SK-N-SH (cell line): ENCODE data around the gene NR2C2. TPM values are rescaled to one million over a fixed set of nuclear protein-coding genes. Genes with fewer than 3 reads are reported as not detected.

Source experiments
- CTCF ChIA-PET: fragments of 300-600, 350-600 bp; formaldehyde crosslinking; extraction: SDS; loops from one replicate; lab custom pipeline; 2021; lab: Yijun Ruan, JAX
- POLR2A ChIA-PET: fragments of 350-600 bp; sonication (Branson Sonifier 250); formaldehyde crosslinking; extraction: SDS; loops from one replicate; lab custom pipeline; 2020; ENCODE audit warnings: antibody characterized with exemption, inconsistent platforms; lab: Yijun Ruan, JAX
- DNase-seq: peaks from one replicate; pipeline ENCODE4 v3.0.0; 2012
- H2AFZ ChIP-seq: fragments of 200-600 bp; sonication (generic); 2 replicates; pipeline ENCODE4 v1.8.1; 2016; ENCODE audit warnings: antibody characterized with exemption, mild to moderate bottlenecking, low read depth
- H3F3A ChIP-seq: fragments of 200-600 bp; sonication (generic); replicated peaks from 2 replicates; pipeline ENCODE3; 2016; ENCODE audit warnings: antibody characterized with exemption, mild to moderate bottlenecking; ENCODE audit not compliant: insufficient read depth
- H3K27ac ChIP-seq, 2 experiments: fragments of 200-500 bp in 1 of 2; fragments of 200-600 bp in 1 of 2; sonication (Bioruptor generic) in 1 of 2; sonication (generic), shearing (Covaris generic) in 1 of 2; 2 replicates each; pipeline versions ENCODE4 v1.5.1 to v1.6.1; 2014 to 2016; ENCODE audit warnings: low read depth in 2 of 2, inconsistent platforms in 1 of 2, low read length in 1 of 2, mild to moderate bottlenecking in 1 of 2, mixed read lengths in 1 of 2
- H3K27me3 ChIP-seq: fragments of 200-600 bp; sonication (generic), shearing (Covaris generic); 2 replicates; pipeline ENCODE4 v1.6.1; 2016; ENCODE audit warnings: mixed run types; ENCODE audit not compliant: insufficient read depth
- H3K36me3 ChIP-seq, 2 experiments: fragments of 200-500 bp in 1 of 2; fragments of 200-600 bp in 1 of 2; sonication (Bioruptor generic) in 1 of 2; sonication (generic) in 1 of 2; replicated peaks in 1 of 2; 2 replicates each; pipeline versions ENCODE3 to v1.5.1; 2014 to 2016; ENCODE audit warnings: low read length in 1 of 2, mild to moderate bottlenecking in 1 of 2; ENCODE audit not compliant: insufficient read depth in 2 of 2, control insufficient read depth in 1 of 2
- H3K4me1 ChIP-seq, 2 experiments: fragments of 200-500 bp in 1 of 2; fragments of 200-600 bp in 1 of 2; sonication (Bioruptor generic) in 1 of 2; sonication (generic), shearing (Covaris generic) in 1 of 2; 2 replicates each; pipeline versions ENCODE4 v1.5.1 to v1.6.1; 2014 to 2016; ENCODE audit warnings: low read depth in 1 of 2, low read length in 1 of 2, mixed run types in 1 of 2; ENCODE audit not compliant: insufficient read depth in 2 of 2, control insufficient read depth in 1 of 2
- H3K4me2 ChIP-seq: fragments of 200-600 bp; sonication (generic), shearing (Covaris generic); 2 replicates; pipeline ENCODE4 v1.6.1; 2017; ENCODE audit warnings: mixed run types
- H3K4me3 ChIP-seq, 2 experiments: fragments of 200-500 bp in 1 of 2; fragments of 200-600 bp in 1 of 2; sonication (Bioruptor generic) in 1 of 2; sonication (generic), shearing (Covaris generic) in 1 of 2; 2 replicates each; pipeline versions ENCODE4 v1.5.1 to v1.8.1; 2014 to 2016; ENCODE audit warnings: low read depth in 2 of 2, inconsistent platforms in 1 of 2, low read length in 1 of 2, mild to moderate bottlenecking in 1 of 2, mixed read lengths in 1 of 2, moderate library complexity in 1 of 2
- H3K79me2 ChIP-seq: fragments of 200-600 bp; sonication (generic); 2 replicates; pipeline ENCODE4 v1.8.1; 2017; ENCODE audit warnings: mild to moderate bottlenecking; ENCODE audit not compliant: insufficient read depth
- H3K9ac ChIP-seq: fragments of 200-600 bp; sonication (generic); 2 replicates; pipeline ENCODE4 v1.6.1; 2017; ENCODE audit warnings: mixed run types
- H3K9me2 ChIP-seq: fragments of 200-600 bp; sonication (generic); 2 replicates; pipeline ENCODE4 v1.6.1; 2017; ENCODE audit warnings: mixed run types
- H3K9me3 ChIP-seq: fragments of 200-600 bp; sonication (generic); 2 replicates; pipeline ENCODE4 v1.6.1; 2017; ENCODE audit warnings: mixed run types, mild to moderate bottlenecking, moderate library complexity
- H4K20me1 ChIP-seq: fragments of 200-600 bp; sonication (generic); 2 replicates; pipeline ENCODE4 v1.6.1; 2017; ENCODE audit warnings: mild to moderate bottlenecking, mixed run types; ENCODE audit not compliant: insufficient read depth
- CHD2 ChIP-seq: fragments of 150-350 bp; IDR thresholded peaks from 2 replicates; pipeline ENCODE4 v1.6.1; 2018; ENCODE audit warnings: low read length; ENCODE audit not compliant: partially characterized antibody
- CTCF ChIP-seq: fragments of 200-600 bp; sonication (generic); IDR thresholded peaks from 2 replicates; pipeline ENCODE4 v1.6.1; 2017; ENCODE audit warnings: antibody characterized with exemption, mild to moderate bottlenecking, moderate library complexity
- FOSL2 ChIP-seq: IDR thresholded peaks from 2 replicates; pipeline ENCODE4 v1.4.0; 2012; ENCODE audit warnings: low read depth, mild to moderate bottlenecking, moderate library complexity, borderline replicate concordance
- FOXM1 ChIP-seq: IDR thresholded peaks from 2 replicates; pipeline ENCODE4 v1.4.0; 2012; ENCODE audit warnings: low read depth, mild to moderate bottlenecking
- GATA2 ChIP-seq: sonication (generic); formaldehyde crosslinking; IDR thresholded peaks from 2 replicates; pipeline ENCODE4 v1.5.0; 2020; ENCODE audit warnings: mild to moderate bottlenecking, missing genetic modification reagents
- JUND ChIP-seq: IDR thresholded peaks from 2 replicates; pipeline ENCODE4 v1.4.0; 2012
- MAX ChIP-seq: IDR thresholded peaks from 2 replicates; pipeline ENCODE4 v1.4.0; 2012; ENCODE audit warnings: low read depth
- NRF1 ChIP-seq: IDR thresholded peaks from 2 replicates; pipeline ENCODE4 v1.6.1; 2012; ENCODE audit warnings: low read depth, mild to moderate bottlenecking, low read length
- PBX3 ChIP-seq: IDR thresholded peaks from 2 replicates; pipeline ENCODE4; 2012
- RCOR1 ChIP-seq: fragments of 150-350 bp; IDR thresholded peaks from 2 replicates; pipeline ENCODE4 v1.6.1; 2017; ENCODE audit warnings: antibody characterized with exemption, low read length
- RFX5 ChIP-seq: IDR thresholded peaks from 2 replicates; pipeline ENCODE4 v1.6.1; 2012; ENCODE audit warnings: mild to moderate bottlenecking, improper control_type of control experiment, low read length
- RXRA ChIP-seq: IDR thresholded peaks from 2 replicates; pipeline ENCODE4 v1.4.0; 2012; ENCODE audit warnings: low read depth, mild to moderate bottlenecking, borderline replicate concordance
- SIN3A ChIP-seq: IDR thresholded peaks from 2 replicates; pipeline ENCODE4 v1.6.1; 2012; ENCODE audit warnings: low read depth, mild to moderate bottlenecking, low read length, moderate library complexity, borderline replicate concordance
- SMC3 ChIP-seq: IDR thresholded peaks from 2 replicates; pipeline ENCODE4 v1.6.1; 2012; ENCODE audit warnings: low read depth, low read length, improper control_type of control experiment
- TAF1 ChIP-seq: IDR thresholded peaks from 2 replicates; pipeline ENCODE4 v1.6.1; 2012; ENCODE audit warnings: low read depth, mild to moderate bottlenecking, low read length, moderate library complexity, borderline replicate concordance
- TCF12 ChIP-seq: IDR thresholded peaks from 2 replicates; pipeline ENCODE4 v1.4.0; 2012
- TEAD4 ChIP-seq: IDR thresholded peaks from 2 replicates; pipeline ENCODE4 v1.4.0; 2012; ENCODE audit warnings: mild to moderate bottlenecking, borderline replicate concordance; ENCODE audit not compliant: insufficient read depth
- USF1 ChIP-seq: IDR thresholded peaks from 2 replicates; pipeline ENCODE4 v1.4.0; 2012; ENCODE audit warnings: low read depth, borderline replicate concordance
- WGBS: methylation state at CpG from one replicate; pipeline ENCODE4 v1.1.6; 2017; ENCODE audit warnings: low lambda C conversion rate; 5-methylcytosine and 5-hydroxymethylcytosine counted together
- polyA plus RNA-seq, 3 experiments: library from polyadenylated mRNA; depleted of rRNA; stranded (reverse); fragments of >200 nt; gene quantifications; 2 replicates each; pipeline ENCODE4 v1.2.3, GENCODE V29; 2012

NR2C2 gene
- polyA plus RNA-seq, 1 of the 3 experiments (the other 2 are of a cell fraction), result 13.1 TPM

- Histone ChIP-seq H3K79me2 (no peaks in the 10 kb centered on the region), H3K27ac (no peak overlapping the region), H2AFZ (no peak overlapping the region), H3K9ac (no peak overlapping the region), H3K27me3 (no peaks in the 10 kb centered on the region), H3F3A (no peaks in the 10 kb centered on the region), H3K4me1 (peaks cover 0 to 5% of the 10 kb centered on the region in 2 experiments; a peak in 1 of 4 replicates), H4K20me1 (no peaks in the 10 kb centered on the region), H3K9me2 (no peaks in the 10 kb centered on the region), H3K36me3 (no peaks in the 10 kb centered on the region), H3K9me3 (no peaks in the 10 kb centered on the region), H3K4me3 (no peak overlapping the region), H3K4me2 (no peak overlapping the region)
- ChIA-PET CTCF (interaction anchor here (2.3 kb wide), 1 partner anchor 10 kb away, joined by 14 read pairs; no protein-coding TSS in a partner anchor), POLR2A (no interaction called here)
- TF ChIP-seq CTCF (no peak), SMC3 (no peak), FOSL2 (no peak), TAF1 (no peak), MAX (no peak), PBX3 (no peak), TCF12 (no peak), SIN3A (no peak), CHD2 (no peak), USF1 (no peak), FOXM1 (no peak), RFX5 (no peak), NRF1 (no peak), RXRA (no peak), RCOR1 (no peak), JUND (no peak), GATA2 (CRISPR knock-in tag) (no peak), TEAD4 (no peak)
- DNase-seq, result no peak
- WGBS, result 94% methylated on average over 6 of the region's 6 CpGs
Measured at GRCh38 chr3:14935592-14936345, 11.6 kb upstream of the NR2C2 start.
